Hepatocyte (in vitro differentiated cells): ENCODE measurements around the gene TAF1D.

Source experiments
- CTCF ChIP-seq: fragments of 200-600 bp; sonication (generic); IDR thresholded peaks from 2 replicates; pipeline ENCODE4 v1.5.1; 2016; ENCODE audit warnings: antibody characterized with exemption, mild to moderate bottlenecking; ENCODE audit not compliant: poor library complexity
- EZH2 ChIP-seq: fragments of 200-600 bp; sonication (generic); IDR thresholded peaks from 2 replicates; pipeline ENCODE4 v1.6.1; 2016; ENCODE audit warnings: antibody characterized with exemption, mild to moderate bottlenecking, borderline replicate concordance
- EZH2phosphoT487 ChIP-seq: fragments of 200-600 bp; sonication (generic); IDR thresholded peaks from one replicate; pipeline ENCODE4 v1.6.1; 2018; ENCODE audit warnings: antibody characterized with exemption, mild to moderate bottlenecking, low read depth, moderate library complexity; ENCODE audit not compliant: unreplicated experiment, severe bottlenecking

GRCh38 chr11:93775289-93775688 lies 34.0 kb upstream of the TAF1D start:
- no peak for TF ChIP-seq CTCF
- no peak for TF ChIP-seq EZH2
- TF ChIP-seq EZH2phosphoT487, result no peak
